Vagina (tissue), 2 donors: ENCODE measurements around the gene CD40. TPM values are rescaled to one million over a fixed set of nuclear protein-coding genes. Genes with fewer than 3 reads are reported as not detected.

Source experiments
- DNase-seq, 2 donors: peaks; one replicate each; pipeline ENCODE4 v3.0.0-alpha.2; 2017; ENCODE audit errors: extremely low spot score in 2 of 2
- H3K27ac ChIP-seq: fragments of 200-600 bp; sonication (generic); one replicate; pipeline ENCODE4 v1.5.1; 2019
- H3K27me3 ChIP-seq: fragments of 200-600 bp; sonication (generic); one replicate; pipeline ENCODE4 v1.5.1; 2019
- H3K36me3 ChIP-seq, 2 donors: fragments of 200-600 bp; sonication (generic); one replicate each; pipeline ENCODE4 v1.5.1; 2017 to 2019
- H3K4me1 ChIP-seq: fragments of 200-600 bp; sonication (generic); one replicate; pipeline ENCODE4 v1.5.1; 2019
- H3K4me3 ChIP-seq, 2 donors: fragments of 200-600 bp; sonication (generic); 1 replicate in 1 of 2; 2 replicates in 1 of 2; pipeline ENCODE4 v1.5.1; 2016 to 2019
- H3K9me3 ChIP-seq: fragments of 200-600 bp; sonication (generic); one replicate; pipeline ENCODE4 v1.5.1; 2019
- POLR2A ChIP-seq, 2 donors: fragments of 450-650 bp; IDR thresholded peaks; one replicate each; pipeline ENCODE4 v1.6.1; 2017; ENCODE audit warnings: antibody characterized with exemption in 2 of 2, mild to moderate bottlenecking in 2 of 2, moderate library complexity in 2 of 2
- POLR2AphosphoS5 ChIP-seq, 2 donors: sonication (generic); formaldehyde crosslinking; IDR thresholded peaks; one replicate each; pipeline ENCODE4 v1.9.0; 2017; ENCODE audit warnings: antibody characterized with exemption in 2 of 2, mild to moderate bottlenecking in 2 of 2, low read depth in 1 of 2; ENCODE audit not compliant: insufficient read depth in 1 of 2
- intact Hi-C: fragments of 100-400 bp; cut with DNase I; formaldehyde crosslinking; loops from one replicate; pipeline ENCODE4 v1.15.1; 2023
- total RNA-seq: library from RNA; depleted of rRNA; stranded (reverse); fragments of >200 nt; gene quantifications from one replicate; pipeline ENCODE4 v1.2.3, GENCODE V29; 2016
- TF ChIP-seq, protein P1 (sequence below), 3 experiments: fragments of 450-650 bp in 2 of 3; fragments of 200-600 bp in 1 of 3; sonication (generic) in 1 of 3; IDR thresholded peaks; one replicate each; pipeline ENCODE4 v1.5.1; 2017 to 2019; ENCODE audit warnings: antibody characterized with exemption in 3 of 3, mild to moderate bottlenecking in 2 of 3, moderate library complexity in 2 of 3

Gene CD40
- total RNA-seq, 1 donor from 2014 or later, result 24.6 TPM

- intact Hi-C loops, result loop anchor here (10.0 kb wide), 1 partner anchor 148 kb away; the partner anchor contains the start of gene SLC12A5
- H3K9me3 ChIP-seq, result no peaks in the 10 kb centered on the region
- no peaks in the 10 kb centered on the region for H3K27me3 ChIP-seq
- no peak overlapping the region for H3K4me3 ChIP-seq
- TF ChIP-seq POLR2AphosphoS5 (IDR thresholded peaks at IDR 0.05; ENCODE audit: insufficient read depth in 1 of 2, low read depth in 1 of 2) (no peak), POLR2A (IDR thresholded peaks at IDR 0.05) (no peak)
- TF ChIP-seq, protein P1, sequence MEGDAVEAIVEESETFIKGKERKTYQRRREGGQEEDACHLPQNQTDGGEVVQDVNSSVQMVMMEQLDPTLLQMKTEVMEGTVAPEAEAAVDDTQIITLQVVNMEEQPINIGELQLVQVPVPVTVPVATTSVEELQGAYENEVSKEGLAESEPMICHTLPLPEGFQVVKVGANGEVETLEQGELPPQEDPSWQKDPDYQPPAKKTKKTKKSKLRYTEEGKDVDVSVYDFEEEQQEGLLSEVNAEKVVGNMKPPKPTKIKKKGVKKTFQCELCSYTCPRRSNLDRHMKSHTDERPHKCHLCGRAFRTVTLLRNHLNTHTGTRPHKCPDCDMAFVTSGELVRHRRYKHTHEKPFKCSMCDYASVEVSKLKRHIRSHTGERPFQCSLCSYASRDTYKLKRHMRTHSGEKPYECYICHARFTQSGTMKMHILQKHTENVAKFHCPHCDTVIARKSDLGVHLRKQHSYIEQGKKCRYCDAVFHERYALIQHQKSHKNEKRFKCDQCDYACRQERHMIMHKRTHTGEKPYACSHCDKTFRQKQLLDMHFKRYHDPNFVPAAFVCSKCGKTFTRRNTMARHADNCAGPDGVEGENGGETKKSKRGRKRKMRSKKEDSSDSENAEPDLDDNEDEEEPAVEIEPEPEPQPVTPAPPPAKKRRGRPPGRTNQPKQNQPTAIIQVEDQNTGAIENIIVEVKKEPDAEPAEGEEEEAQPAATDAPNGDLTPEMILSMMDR (IDR thresholded peaks at IDR 0.05), result no peak
- no peak for DNase-seq
- H3K4me1 ChIP-seq, result no peaks in the 10 kb centered on the region
- no peaks in the 10 kb centered on the region for H3K36me3 ChIP-seq
- no peak overlapping the region for H3K27ac ChIP-seq
Measured at GRCh38 chr20:46172455-46172854, 54.3 kb downstream of the CD40 start.

GRCh38 chr20:46172961-46173536, 54.9 kb downstream of the CD40 start:
- no peak for DNase-seq
- Histone ChIP-seq H3K27me3 (no peaks in the 10 kb centered on the region), H3K27ac (no peak overlapping the region), H3K4me1 (no peaks in the 10 kb centered on the region), H3K4me3 (no peak overlapping the region), H3K9me3 (no peaks in the 10 kb centered on the region), H3K36me3 (no peaks in the 10 kb centered on the region)
- TF ChIP-seq, protein P1 (IDR thresholded peaks at IDR 0.05), result no peak
- TF ChIP-seq POLR2AphosphoS5 (IDR thresholded peaks at IDR 0.05; ENCODE audit: insufficient read depth in 1 of 2, low read depth in 1 of 2), result no peak
- TF ChIP-seq POLR2A (IDR thresholded peaks at IDR 0.05), result no peak
- intact Hi-C loops, result loop anchor here (10.0 kb wide), 1 partner anchor 148 kb away; the partner anchor contains the start of gene SLC12A5

DNA sequence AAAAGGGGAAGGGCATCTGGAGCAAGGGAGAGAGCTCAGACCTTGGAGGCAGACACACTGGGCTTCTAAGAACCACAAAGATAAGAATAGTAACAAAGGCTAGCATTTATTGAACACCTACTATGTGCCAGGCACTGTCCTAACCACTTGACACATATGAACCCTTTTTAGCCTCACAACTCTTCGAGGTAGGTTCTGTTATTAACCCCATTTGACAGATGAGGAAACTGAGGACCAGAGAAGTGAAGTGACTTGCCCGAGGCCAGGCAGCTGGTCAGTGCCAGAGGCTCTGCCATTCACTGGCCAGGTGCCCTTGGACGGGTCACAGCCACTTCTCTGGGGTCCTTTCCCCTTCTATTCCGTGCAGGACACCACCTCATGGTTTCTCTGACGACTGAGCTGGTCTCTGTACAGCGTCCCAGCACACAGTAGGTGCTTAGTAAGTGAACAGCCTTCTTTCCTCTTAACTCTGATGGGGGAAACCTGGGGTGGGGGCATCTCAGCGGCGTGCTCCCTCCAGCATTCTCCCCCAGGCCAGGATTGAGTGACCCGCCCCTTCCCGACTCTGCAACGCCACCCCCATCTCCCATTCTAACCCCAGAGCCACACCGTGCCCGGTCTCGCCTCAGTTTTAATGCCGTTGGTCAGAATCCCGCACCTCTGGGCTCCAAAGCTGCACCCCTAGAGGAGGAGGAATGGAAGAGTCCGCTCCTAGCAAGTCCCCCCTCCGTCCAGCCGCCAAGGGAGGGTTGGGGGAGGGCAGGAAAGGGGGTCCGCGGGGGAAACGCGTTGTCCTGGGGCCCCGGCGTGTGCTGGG, 55.7 kb downstream of the CD40 start:
- Histone ChIP-seq H3K27me3 (no peaks in the 10 kb centered on the region), H3K4me1 (no peaks in the 10 kb centered on the region), H3K27ac (no peak overlapping the region), H3K9me3 (no peaks in the 10 kb centered on the region), H3K36me3 (no peaks in the 10 kb centered on the region), H3K4me3 (peak overlapping the region in 1 of 2 donors; percentile 22)
- DNase-seq, result no peak
- TF ChIP-seq, protein P1 (IDR thresholded peaks at IDR 0.05), result no peak
- intact Hi-C loops, result loop anchor here (10.0 kb wide), 1 partner anchor 149 kb away; the partner anchor contains the start of gene SLC12A5

- no peak for DNase-seq
- TF ChIP-seq POLR2A (IDR thresholded peaks at IDR 0.05) (no peak), POLR2AphosphoS5 (IDR thresholded peaks at IDR 0.05; ENCODE audit: insufficient read depth in 1 of 2, low read depth in 1 of 2) (no peak)
- TF ChIP-seq, protein P1 (IDR thresholded peaks at IDR 0.05), result peak; percentile 14 to 49 (median 28)
- Histone ChIP-seq H3K27me3 (no peaks in the 10 kb centered on the region), H3K4me1 (no peaks in the 10 kb centered on the region), H3K9me3 (no peaks in the 10 kb centered on the region), H3K36me3 (no peaks in the 10 kb centered on the region), H3K4me3 (peak overlapping the region in 1 of 2 donors; percentile 22), H3K27ac (no peak overlapping the region)
- intact Hi-C loops, result loop anchor here (10.0 kb wide), 1 partner anchor 150 kb away; the partner anchor contains the start of gene SLC12A5
Measured at GRCh38 chr20:46174469-46175126, 56.5 kb downstream of the CD40 start.
